Cardiac septum (tissue), 1 donor: ENCODE results near the gene PMAIP1. TPM values are rescaled to one million over a fixed set of nuclear protein-coding genes. Genes with fewer than 3 reads are reported as not detected.

ENCODE experiments used
- DNase-seq: peaks from one replicate; pipeline ENCODE4 v3.0.0-alpha.2; 2020; ENCODE audit warnings: low spot score
- intact Hi-C: fragments of 100-400 bp; cut with DNase I; formaldehyde crosslinking; loops from one replicate; pipeline ENCODE4 v1.14.0; 2022
- total RNA-seq: library from RNA; stranded (reverse); fragmentation: NEBNext Ultra II Directional; extraction: Animal tissue kit (Norgen Biotek cat#: 25700); gene quantifications from one replicate; pipeline ENCODE4 v1.2.1, GENCODE V29; 2021
- donor health status: DM: no; HTN: no; CAD: no.

Gene PMAIP1
- total RNA-seq, 1 donor from 2014 or later: 0.35 TPM

- DNase-seq: no peak
- intact Hi-C loops: no loop called here
These were observed 40.3 kb downstream of the PMAIP1 start for GRCh38 chr18:59940068-59940467.

- DNase-seq: no peak
These were observed 41.5 kb downstream of the PMAIP1 start for GRCh38 chr18:59941331-59941730.

GRCh38 chr18:59942601-59943000, 42.8 kb downstream of the PMAIP1 start:
- no peak for DNase-seq
- intact Hi-C loops: no loop called here

More at GRCh38 chr18:59941331-59941730, 41.5 kb downstream of the PMAIP1 start:
- intact Hi-C loops: no loop called here

- DNase-seq: no peak
- intact Hi-C loops: no loop called here
These were observed 45.7 kb downstream of the PMAIP1 start for GRCh38 chr18:59945544-59945943.

- DNase-seq: no peak
- intact Hi-C loops: no loop called here
These were observed 50.6 kb downstream of the PMAIP1 start for GRCh38 chr18:59950215-59950944.

- intact Hi-C loops: no loop called here
These were observed 51.8 kb downstream of the PMAIP1 start for GRCh38 chr18:59951591-59951990.

GRCh38 chr18:59952283-59953007, 52.6 kb downstream of the PMAIP1 start:
- intact Hi-C loops: no loop called here
- DNase-seq: no peak

More at GRCh38 chr18:59951591-59951990, 51.8 kb downstream of the PMAIP1 start:
- no peak for DNase-seq

Other genes with a start within 250 kb of the PMAIP1 start
- 0.05 TPM for gene CCBE1, start 202.6 kb upstream of the PMAIP1 start, total RNA-seq